Activated naive CD4-positive, alpha-beta T cell treated with anti-CD3 and anti-CD28 coated beads for 36 hours (primary cell): ENCODE results near the gene CFAP92. TPM values are rescaled to one million over a fixed set of nuclear protein-coding genes. Genes with fewer than 3 reads are reported as not detected.
A peak's percentile ranks its signal among the peaks of the same experiment; 100 is the strongest.
"Not testable (repeated sequence)": the region's sequence is repeated elsewhere in the genome, so short reads cannot be mapped to it uniquely, and the experiment has no call there.

ENCODE experiments used
- CTCF ChIA-PET: fragments of 350-600 bp; sonication (Branson Sonifier 250); formaldehyde crosslinking; loops from one replicate; lab custom pipeline; 2021; ENCODE audit warnings: antibody characterized with exemption; lab: Charles Lee
- DNase-seq: peaks from one replicate; pipeline ENCODE4 v3.0.0-alpha.2; 2020
- H3K27ac Mint-ChIP-seq: one replicate; pipeline ENCODE4 v1.8.0; 2021; ENCODE audit warnings: mild to moderate bottlenecking, mixed read lengths
- H3K27me3 Mint-ChIP-seq: one replicate; pipeline ENCODE4 v1.8.0; 2021; ENCODE audit warnings: low read depth, mixed read lengths
- H3K36me3 Mint-ChIP-seq: one replicate; pipeline ENCODE4 v1.8.0; 2021; ENCODE audit warnings: low read depth, mixed read lengths
- H3K4me1 Mint-ChIP-seq: one replicate; pipeline ENCODE4 v1.8.0; 2021; ENCODE audit warnings: low read depth, mixed read lengths
- H3K4me3 Mint-ChIP-seq: one replicate; pipeline ENCODE4 v1.8.0; 2021; ENCODE audit warnings: mild to moderate bottlenecking, moderate library complexity, mixed read lengths
- H3K9me3 Mint-ChIP-seq: one replicate; pipeline ENCODE4 v1.8.0; 2021; ENCODE audit warnings: mixed read lengths
- intact Hi-C: fragments of 100-400 bp; cut with micrococcal nuclease; formaldehyde crosslinking; loops from one replicate; pipeline ENCODE4 v1.15.1; 2023
- total RNA-seq, 2 experiments: library from RNA; stranded (reverse); gene quantifications; one replicate each; pipeline ENCODE4 v1.2.3, GENCODE V29; 2021

CFAP92 gene
- total RNA-seq, 2 experiments from 2014 or later, result 0.32 to 0.48 TPM

GRCh38 chr3:128878011-128878457 lies 115.8 kb downstream of the CFAP92 start:
- Mint-ChIP-seq H3K4me3 (peak overlapping the region; percentile 84), H3K4me1 (peaks cover 58% of the 10 kb centered on the region), H3K27me3 (no peaks in the 10 kb centered on the region), H3K36me3 (peaks cover 20% of the 10 kb centered on the region), H3K27ac (peak overlapping the region; percentile 90), H3K9me3 (no peaks in the 10 kb centered on the region)
- no peak for DNase-seq
- CTCF ChIA-PET, result interaction anchor here (0.8 to 4.6 kb wide), 13 partner anchors 12 to 260 kb away, joined by 3 to 25 read pairs (median 4); no protein-coding TSS in a partner anchor
- intact Hi-C loops, result loop anchor here (5.0 kb wide), 2 partner anchors 124 to 234 kb away; partner anchors contain the start of gene EFCC1

DNA sequence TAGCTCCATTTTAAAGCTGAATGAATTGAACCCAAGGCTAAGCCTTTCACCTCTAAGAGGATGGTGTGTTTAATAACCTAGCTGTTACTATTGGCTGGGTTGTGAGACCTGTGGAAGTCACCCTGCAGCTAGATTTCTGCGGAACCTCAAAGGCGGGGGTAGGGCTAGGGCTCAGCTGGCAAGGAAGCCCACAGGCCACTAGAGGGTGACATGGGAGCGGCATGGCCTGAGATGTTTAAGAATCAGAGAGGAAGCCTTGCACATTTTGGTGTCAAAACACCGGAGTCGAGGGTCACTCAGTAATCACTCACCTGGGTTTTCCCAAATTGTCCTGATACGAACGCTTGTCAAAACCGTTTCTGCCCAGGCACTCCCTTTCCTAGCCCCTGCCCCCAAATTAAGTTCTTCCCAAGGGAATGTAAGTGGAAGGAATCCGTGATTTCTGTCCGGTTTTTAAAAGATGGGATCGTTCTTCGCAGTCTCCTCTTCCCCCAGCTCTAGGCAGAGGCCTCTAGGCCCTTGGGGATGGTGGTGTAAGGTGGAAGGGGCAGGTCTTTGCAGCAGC lies 118.2 kb downstream of the CFAP92 start:
- Mint-ChIP-seq H3K4me1 (peaks cover 36% of the 10 kb centered on the region), H3K9me3 (no peaks in the 10 kb centered on the region), H3K36me3 (peaks cover 6% of the 10 kb centered on the region), H3K27me3 (no peaks in the 10 kb centered on the region), H3K27ac (no peak overlapping the region), H3K4me3 (no peak overlapping the region)
- intact Hi-C loops, result loop anchor here (1.0 to 5.0 kb wide), 5 partner anchors 48 to 369 kb away; partner anchors contain the start of gene EFCC1
- peak; percentile 86 for DNase-seq
- CTCF ChIA-PET, result interaction anchor here (0.7 to 4.6 kb wide), 24 partner anchors 9 to 441 kb away, joined by 3 to 25 read pairs (median 3); a partner anchor contains a TSS

DNA sequence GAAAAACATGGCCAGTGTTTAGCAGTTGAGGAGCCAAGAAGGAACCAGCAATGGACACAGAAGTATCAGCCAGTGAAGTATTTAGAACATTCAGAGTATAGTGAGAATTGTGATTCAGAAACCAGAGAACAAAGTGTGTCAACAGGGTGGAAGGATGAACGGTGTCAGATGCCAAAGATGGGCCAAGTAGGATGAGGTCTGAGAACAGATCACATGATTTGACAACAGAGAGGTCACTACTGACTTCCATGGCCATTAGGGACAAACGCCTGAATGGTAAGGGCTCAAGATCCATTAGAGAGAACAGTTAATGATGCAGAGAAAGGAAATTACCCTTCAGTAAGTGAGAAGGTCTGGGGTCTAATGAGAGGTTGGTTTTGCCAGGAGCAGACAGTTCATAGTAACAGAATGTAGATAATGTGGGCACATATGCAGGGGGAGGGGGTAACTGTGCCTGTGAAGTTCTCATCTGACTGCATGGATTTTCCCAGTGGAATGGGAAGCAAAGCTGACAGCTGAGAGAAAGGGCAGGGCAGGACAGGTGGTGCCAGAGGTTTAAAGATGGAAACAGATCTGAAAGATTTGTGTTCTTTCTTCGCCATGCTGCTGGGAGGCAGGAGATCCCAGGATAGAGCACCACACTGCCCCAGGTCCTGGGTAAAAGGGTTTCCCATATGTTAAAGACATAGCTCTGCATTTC lies 119.2 kb downstream of the CFAP92 start:
- CTCF ChIA-PET, result interaction anchor here (0.7 to 4.6 kb wide), 19 partner anchors 8 to 442 kb away, joined by 3 to 25 read pairs (median 3); a partner anchor contains a TSS
- Mint-ChIP-seq H3K27ac (no peak overlapping the region), H3K4me1 (peaks cover 27% of the 10 kb centered on the region), H3K27me3 (no peaks in the 10 kb centered on the region), H3K4me3 (no peak overlapping the region), H3K9me3 (no peaks in the 10 kb centered on the region), H3K36me3 (peaks cover 6% of the 10 kb centered on the region)
- DNase-seq, result no peak
- intact Hi-C loops, result loop anchor here (1.0 to 5.0 kb wide), 4 partner anchors 49 to 257 kb away; partner anchors contain the start of gene EFCC1

DNA sequence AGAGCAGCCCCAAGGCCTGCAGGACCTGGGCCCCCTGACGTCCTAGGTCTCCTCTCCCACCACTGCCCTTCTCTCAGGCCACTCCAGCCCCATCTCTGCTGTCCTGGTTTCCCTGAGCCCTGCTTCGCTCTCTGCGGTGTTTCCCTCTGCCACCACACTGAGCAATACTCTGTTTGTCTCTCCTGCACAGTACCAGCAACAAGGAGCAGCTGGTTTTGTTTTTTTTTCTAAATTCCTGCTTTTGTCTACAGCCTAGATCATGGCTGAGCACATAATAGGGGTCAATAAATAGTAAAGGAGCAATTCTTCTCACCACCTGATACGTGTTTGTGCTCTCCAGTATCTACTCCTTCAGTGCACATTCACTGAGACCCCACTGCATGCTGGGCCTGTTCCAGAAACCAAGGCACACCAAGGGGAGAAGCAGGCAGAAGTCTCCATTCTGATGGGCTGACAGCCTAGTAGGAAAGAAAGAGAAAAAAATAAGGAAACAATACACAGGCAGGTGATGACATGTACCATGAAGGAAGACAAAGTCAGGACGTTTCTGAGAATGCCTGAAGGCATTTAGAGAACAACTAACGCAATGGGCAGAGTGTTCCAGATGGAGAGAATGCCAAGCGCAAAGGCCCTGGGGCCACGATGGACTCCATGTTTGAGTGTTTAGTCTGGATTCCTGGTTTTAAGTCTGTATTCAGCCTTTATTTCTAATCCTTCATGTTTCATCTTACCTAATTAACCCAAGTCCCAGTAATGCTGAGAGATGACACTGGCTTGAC lies 120.4 kb downstream of the CFAP92 start:
- CTCF ChIA-PET, result interaction anchor here (0.6 to 1.0 kb wide), 2 partner anchors 49 to 193 kb away, joined by 3 to 4 read pairs; no protein-coding TSS in a partner anchor
- no peak for DNase-seq

DNA sequence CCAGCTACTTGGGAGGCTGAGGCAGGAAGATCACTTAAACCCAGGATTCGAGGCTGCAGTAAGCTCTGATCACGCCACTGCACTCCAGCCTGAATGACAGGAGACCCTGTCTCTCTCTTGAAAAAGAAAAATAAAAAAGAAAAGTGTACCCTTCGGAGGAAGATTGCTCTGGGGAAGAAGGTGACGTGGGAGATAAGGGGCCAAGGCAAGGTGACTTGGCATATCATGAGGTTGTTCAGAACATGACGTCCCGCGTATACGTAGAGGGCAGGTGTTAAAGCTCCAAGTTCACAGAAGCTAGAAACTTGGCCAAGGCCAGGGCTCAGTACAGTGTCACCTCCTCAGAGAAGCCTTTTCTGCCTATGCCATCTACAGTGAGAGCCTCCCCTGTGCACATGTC lies 121.1 kb downstream of the CFAP92 start:
- DNase-seq, result no peak
- H3K4me3 Mint-ChIP-seq, result no peak overlapping the region
- H3K27me3 Mint-ChIP-seq, result no peaks in the 10 kb centered on the region
- H3K4me1 Mint-ChIP-seq, result peaks cover 18% of the 10 kb centered on the region
- peaks cover 2% of the 10 kb centered on the region for H3K36me3 Mint-ChIP-seq
- intact Hi-C loops, result no loop called here
- CTCF ChIA-PET, result interaction anchor here (0.7 to 1.0 kb wide), 2 partner anchors 156 to 192 kb away, joined by 3 read pairs; no protein-coding TSS in a partner anchor
- H3K9me3 Mint-ChIP-seq, result no peaks in the 10 kb centered on the region
- no peak overlapping the region for H3K27ac Mint-ChIP-seq

More for the DNA sequence above, 120.4 kb downstream of the CFAP92 start:
- H3K27ac Mint-ChIP-seq, result no peak overlapping the region
- peaks cover 25% of the 10 kb centered on the region for H3K4me1 Mint-ChIP-seq
- H3K9me3 Mint-ChIP-seq, result no peaks in the 10 kb centered on the region
- peaks cover 2% of the 10 kb centered on the region for H3K36me3 Mint-ChIP-seq
- H3K27me3 Mint-ChIP-seq, result no peaks in the 10 kb centered on the region
- intact Hi-C loops, result no loop called here
- H3K4me3 Mint-ChIP-seq, result no peak overlapping the region

DNA sequence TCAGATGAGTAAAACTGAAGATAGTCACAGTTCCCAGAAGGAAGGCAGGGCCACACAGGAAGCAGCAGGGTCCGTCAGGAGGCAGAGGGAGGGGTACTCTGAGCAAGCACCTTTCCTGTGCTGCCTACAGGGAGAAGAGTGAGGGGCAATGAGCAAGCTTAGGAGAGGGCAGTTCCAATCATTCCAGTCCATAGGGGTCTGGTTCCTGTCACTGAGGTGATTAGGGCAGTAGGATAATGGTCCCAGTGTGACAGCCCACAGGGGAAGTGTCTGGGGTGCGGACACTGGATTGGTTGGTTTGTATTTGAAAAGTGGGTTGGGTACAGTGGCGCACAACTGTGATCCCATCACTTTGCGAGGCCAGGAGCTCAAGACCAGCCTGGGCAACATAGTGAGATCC lies 121.6 kb downstream of the CFAP92 start:
- H3K9me3 Mint-ChIP-seq, result no peaks in the 10 kb centered on the region
- peaks cover 17% of the 10 kb centered on the region for H3K4me1 Mint-ChIP-seq
- CTCF ChIA-PET, result interaction anchor here (0.7 to 1.0 kb wide), 2 partner anchors 156 to 192 kb away, joined by 3 read pairs; no protein-coding TSS in a partner anchor
- no peaks in the 10 kb centered on the region for H3K36me3 Mint-ChIP-seq
- intact Hi-C loops, result no loop called here
- no peak overlapping the region for H3K4me3 Mint-ChIP-seq
- no peak for DNase-seq
- H3K27ac Mint-ChIP-seq, result no peak overlapping the region
- H3K27me3 Mint-ChIP-seq, result no peaks in the 10 kb centered on the region

GRCh38 chr3:128870347-128870746 lies 123.5 kb downstream of the CFAP92 start:
- H3K4me1 Mint-ChIP-seq, result peaks cover 4% of the 10 kb centered on the region
- DNase-seq, result no peak
- H3K9me3 Mint-ChIP-seq, result no peaks in the 10 kb centered on the region
- H3K4me3 Mint-ChIP-seq, result no peak overlapping the region
- H3K27me3 Mint-ChIP-seq, result no peaks in the 10 kb centered on the region
- no peak overlapping the region for H3K27ac Mint-ChIP-seq
- intact Hi-C loops, result no loop called here
- CTCF ChIA-PET, result interaction anchor here (0.6 to 1.0 kb wide), 3 partner anchors 22 to 376 kb away, joined by 3 to 6 read pairs (median 3); no protein-coding TSS in a partner anchor
- H3K36me3 Mint-ChIP-seq, result no peaks in the 10 kb centered on the region

GRCh38 chr3:128867200-128868125 lies 126.4 kb downstream of the CFAP92 start:
- no peak overlapping the region for H3K4me3 Mint-ChIP-seq
- DNase-seq, result no peak
- H3K4me1 Mint-ChIP-seq, result peaks cover 4% of the 10 kb centered on the region
- H3K27ac Mint-ChIP-seq, result no peak overlapping the region
- CTCF ChIA-PET, result interaction anchor here (0.6 to 1.4 kb wide), 5 partner anchors 8 to 64 kb away, joined by 3 to 5 read pairs (median 3); partner anchors contain the start of gene ACAD9
- no peaks in the 10 kb centered on the region for H3K27me3 Mint-ChIP-seq
- intact Hi-C loops, result no loop called here
- no peaks in the 10 kb centered on the region for H3K9me3 Mint-ChIP-seq
- no peaks in the 10 kb centered on the region for H3K36me3 Mint-ChIP-seq

GRCh38 chr3:128864849-128865804 lies 128.7 kb downstream of the CFAP92 start:
- H3K4me3 Mint-ChIP-seq, H3K27me3 Mint-ChIP-seq, H3K27ac Mint-ChIP-seq, intact Hi-C loops, H3K36me3 Mint-ChIP-seq, DNase-seq, H3K4me1 Mint-ChIP-seq: not testable (repeated sequence)
- CTCF ChIA-PET, result interaction anchor here (1.1 to 1.2 kb wide), 2 partner anchors 13 to 185 kb away, joined by 3 read pairs; no protein-coding TSS in a partner anchor
- peaks cover 12% of the 10 kb centered on the region for H3K9me3 Mint-ChIP-seq

- Mint-ChIP-seq H3K9me3 (peaks cover 20% of the 10 kb centered on the region), H3K4me1 (peaks cover 4% of the 10 kb centered on the region), H3K27ac (no peak overlapping the region), H3K36me3 (peaks cover 8% of the 10 kb centered on the region), H3K27me3 (no peaks in the 10 kb centered on the region), H3K4me3 (no peak overlapping the region)
- intact Hi-C loops, result no loop called here
- DNase-seq, result no peak
- CTCF ChIA-PET, result interaction anchor here (1.3 to 1.5 kb wide), 2 partner anchors 11 to 19 kb away, joined by 3 to 6 read pairs; no protein-coding TSS in a partner anchor
Measured at GRCh38 chr3:128864351-128864811, 129.5 kb downstream of the CFAP92 start.
